SK-N-MC (cell line): Measurements from ENCODE around the gene ABCG5.

Source experiments
- EZH2 ChIP-seq: fragments of 200-600 bp; sonication (generic); IDR thresholded peaks from one replicate; pipeline ENCODE4 v1.6.1; 2017; ENCODE audit warnings: antibody characterized with exemption
- FOXP2 ChIP-seq: optimal IDR thresholded peaks from 2 replicates; pipeline ENCODE3; 2011; ENCODE audit warnings: mild to moderate bottlenecking, moderate library complexity; ENCODE audit not compliant: insufficient read depth; ENCODE audit errors: extremely low read length, control extremely low read depth
- POLR2AphosphoS5 ChIP-seq: IDR thresholded peaks from 2 replicates; pipeline ENCODE4 v1.6.1; 2012; ENCODE audit warnings: mild to moderate bottlenecking, low read depth, low read length, borderline replicate concordance

GRCh38 chr2:43848214-43848613, 9.6 kb upstream of the ABCG5 start:
- no peak for TF ChIP-seq EZH2
- no peak for TF ChIP-seq POLR2AphosphoS5
- no peak for TF ChIP-seq FOXP2
